PC-9 (cell line): ENCODE data around the gene RNASEH1. TPM values are rescaled to one million over a fixed set of nuclear protein-coding genes. Genes with fewer than 3 reads are reported as not detected.

Source experiments
- BruUV-seq: library from RNA; stranded (reverse); fragments of 400-500 nt; replicated peaks from 2 replicates; lab custom pipeline; 2021; lab: Mats Ljungman, UMichigan
- CTCF ChIA-PET: fragments of 300-600 bp; sonication (Branson Sonifier 250); formaldehyde crosslinking; loops from one replicate; lab custom pipeline; 2022; ENCODE audit warnings: antibody characterized with exemption; lab: Charles Lee
- POLR2A ChIA-PET: fragments of 300-600 bp; sonication (Branson Sonifier 250); formaldehyde crosslinking; loops from one replicate; lab custom pipeline; 2022; ENCODE audit warnings: antibody characterized with exemption; ENCODE audit not compliant: unreplicated experiment; lab: Charles Lee
- DNase-seq, 2 experiments: peaks; one replicate each; pipeline versions ENCODE4 v3.0.0 to v3.0.0-alpha.2; 2015 to 2022; ENCODE audit warnings: mixed read lengths in 1 of 2
- H2AFZ ChIP-seq: fragments of 200-600 bp; sonication (generic); 2 replicates; pipeline ENCODE4 v1.8.1; 2017; ENCODE audit warnings: antibody characterized with exemption
- H3F3A ChIP-seq: fragments of 200-600 bp; sonication (generic); 2 replicates; pipeline ENCODE4 v1.8.1; 2017; ENCODE audit warnings: antibody characterized with exemption, mild to moderate bottlenecking, low read depth; ENCODE audit not compliant: insufficient read depth
- H3K27ac ChIP-seq: fragments of 200-600 bp; sonication (generic); 2 replicates; pipeline ENCODE4 v1.6.1; 2016; ENCODE audit warnings: mixed run types
- H3K27me3 ChIP-seq: fragments of 200-600 bp; sonication (generic); 2 replicates; pipeline ENCODE4 v1.6.1; 2016; ENCODE audit warnings: low read depth, mixed run types; ENCODE audit not compliant: insufficient read depth
- H3K36me3 ChIP-seq: fragments of 200-600 bp; sonication (generic); 2 replicates; pipeline ENCODE4 v1.6.1; 2016; ENCODE audit warnings: low read depth, mixed run types
- H3K4me1 ChIP-seq: fragments of 200-600 bp; sonication (generic); replicated peaks from 2 replicates; pipeline ENCODE4 v1.6.1; 2016; ENCODE audit warnings: mixed run types; ENCODE audit not compliant: insufficient read depth
- H3K4me2 ChIP-seq: fragments of 200-600 bp; sonication (generic); 2 replicates; pipeline ENCODE4 v1.6.1; 2017; ENCODE audit warnings: mixed run types
- H3K4me3 ChIP-seq: fragments of 200-600 bp; sonication (generic); 2 replicates; pipeline ENCODE4 v1.6.1; 2016; ENCODE audit warnings: mixed run types
- H3K79me2 ChIP-seq: fragments of 200-600 bp; sonication (generic); 2 replicates; pipeline ENCODE4 v1.6.1; 2017; ENCODE audit warnings: low read depth, mixed run types
- H3K9me2 ChIP-seq: fragments of 200-600 bp; sonication (generic); 2 replicates; pipeline ENCODE4 v1.8.1; 2017; ENCODE audit warnings: mild to moderate bottlenecking; ENCODE audit not compliant: insufficient read depth
- H3K9me3 ChIP-seq: fragments of 200-600 bp; sonication (generic); 2 replicates; pipeline ENCODE4 v1.8.1; 2016; ENCODE audit warnings: low read depth; ENCODE audit not compliant: insufficient read depth
- H4K20me1 ChIP-seq: fragments of 200-600 bp; sonication (generic); 2 replicates; pipeline ENCODE4 v1.8.1; 2017; ENCODE audit not compliant: insufficient read depth
- CTCF ChIP-seq: fragments of 200-600 bp; sonication (generic); conservative IDR thresholded peaks from 2 replicates; pipeline ENCODE4 v1.6.1; 2017; ENCODE audit warnings: mixed run types, antibody characterized with exemption, mild to moderate bottlenecking, moderate library complexity
- EZH2 ChIP-seq: fragments of 200-600 bp; sonication (generic); IDR thresholded peaks from 2 replicates; pipeline ENCODE4 v1.8.0; 2017; ENCODE audit warnings: antibody characterized with exemption, low read depth
- intact Hi-C: fragments of 100-400 bp; cut with micrococcal nuclease; formaldehyde crosslinking; loops from one replicate; pipeline ENCODE4 v1.10.0; 2022; ENCODE audit not compliant: unreplicated experiment
- total RNA-seq: library from RNA; stranded (reverse); gene quantifications from 2 replicates; pipeline ENCODE4 v1.2.3, GENCODE V29; 2021

The RNASEH1 gene
- total RNA-seq, 1 experiment from 2014 or later = 28.4 TPM

DNA sequence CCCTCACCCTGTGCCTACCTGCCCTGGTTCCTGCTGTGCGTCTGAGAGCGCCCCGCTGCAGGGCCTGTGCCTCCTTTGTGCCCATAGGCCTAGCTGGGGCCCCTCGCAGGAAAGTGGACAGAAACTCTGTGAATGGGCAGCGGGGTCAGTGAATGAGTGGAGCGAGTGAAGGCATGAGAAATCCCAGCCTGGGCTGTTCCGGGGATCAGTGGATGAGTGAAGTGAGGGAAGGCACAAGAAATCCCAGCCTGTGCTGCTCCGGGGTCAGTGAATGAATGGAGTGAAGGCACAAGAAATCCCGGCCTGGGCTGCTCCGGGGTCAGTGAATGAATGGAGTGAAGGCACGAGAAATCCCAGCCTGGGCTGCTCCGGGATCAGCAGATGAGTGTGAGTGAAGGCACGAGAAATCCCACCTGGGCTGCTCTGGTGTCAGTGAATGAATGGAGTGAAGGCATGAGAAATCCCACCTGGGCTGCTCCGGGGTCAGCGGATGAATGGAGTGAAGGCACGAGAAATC is 38.8 kb upstream of the RNASEH1 start:
- Histone ChIP-seq H3K79me2 (no peaks in the 10 kb centered on the region), H3K4me2 (no peak overlapping the region), H3F3A (no peaks in the 10 kb centered on the region), H3K9me2 (no peaks in the 10 kb centered on the region), H3K4me3 (no peak overlapping the region), H3K27ac (no peak overlapping the region), H3K27me3 (no peaks in the 10 kb centered on the region), H3K36me3 (no peaks in the 10 kb centered on the region), H3K9me3 (no peaks in the 10 kb centered on the region), H2AFZ (no peak overlapping the region), H4K20me1 (no peaks in the 10 kb centered on the region), H3K4me1 (no peaks in the 10 kb centered on the region)
- ChIA-PET POLR2A (no interaction called here), CTCF (no interaction called here)
- DNase-seq = no peak
- no TSS peak for BruUV-seq
- TF ChIP-seq EZH2 (no peak), CTCF (no peak)
- intact Hi-C loops = no loop called here

DNA sequence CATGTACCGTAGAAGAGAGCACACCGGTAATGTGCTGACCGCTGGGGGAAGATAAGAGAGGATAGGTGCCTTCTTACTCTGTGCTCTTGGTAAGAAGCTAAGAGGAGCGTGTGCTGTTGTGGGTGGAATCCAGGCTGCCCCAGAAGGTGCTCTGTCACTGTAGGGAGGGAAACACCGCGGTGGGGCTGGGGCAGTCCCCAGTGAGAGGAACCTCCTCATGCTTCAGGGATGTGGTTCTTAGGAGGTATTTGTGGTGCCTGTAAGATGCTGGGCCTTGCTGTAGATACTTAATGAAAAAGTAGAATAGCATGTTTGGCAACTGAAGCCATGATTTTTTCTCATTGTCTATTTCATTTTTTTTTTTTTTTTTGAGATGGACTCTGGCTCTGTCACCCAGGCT is 37.9 kb upstream of the RNASEH1 start:
- Histone ChIP-seq H2AFZ (no peak overlapping the region), H3K4me2 (no peak overlapping the region), H3K36me3 (no peaks in the 10 kb centered on the region), H4K20me1 (no peaks in the 10 kb centered on the region), H3K9me2 (no peaks in the 10 kb centered on the region), H3K9me3 (no peaks in the 10 kb centered on the region), H3K79me2 (no peaks in the 10 kb centered on the region), H3K4me1 (no peaks in the 10 kb centered on the region), H3F3A (no peaks in the 10 kb centered on the region), H3K27me3 (no peaks in the 10 kb centered on the region), H3K4me3 (no peak overlapping the region), H3K27ac (no peak overlapping the region)
- DNase-seq = no peak
- ChIA-PET POLR2A (no interaction called here), CTCF (no interaction called here)
- intact Hi-C loops = no loop called here
- no peak for TF ChIP-seq CTCF
- TF ChIP-seq EZH2 = no peak
- BruUV-seq = no TSS peak

DNA sequence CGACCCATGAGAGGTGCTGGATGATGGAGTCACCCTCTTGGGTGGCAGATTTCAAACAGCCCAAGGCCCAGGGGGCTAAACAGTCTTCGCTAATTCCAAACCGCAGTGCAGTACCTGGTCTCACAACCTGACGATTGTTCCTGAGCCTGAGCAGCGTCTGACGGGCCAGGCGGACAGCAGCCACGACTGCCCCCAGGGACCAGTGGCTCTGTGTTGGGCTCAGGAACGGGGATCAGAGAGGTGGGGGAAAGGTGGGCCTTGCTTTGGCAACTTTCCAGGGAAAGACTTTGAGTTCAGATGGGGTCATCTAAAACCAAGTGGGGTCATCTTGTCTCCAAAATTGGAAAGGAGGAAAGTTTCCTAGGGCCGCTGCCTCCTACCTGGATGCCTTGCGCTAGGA is 37.3 kb upstream of the RNASEH1 start:
- no peak for DNase-seq
- POLR2A ChIA-PET = no interaction called here
- Histone ChIP-seq H3K27me3 (no peaks in the 10 kb centered on the region), H2AFZ (no peak overlapping the region), H3K9me2 (no peaks in the 10 kb centered on the region), H3K4me2 (no peak overlapping the region), H3K9me3 (no peaks in the 10 kb centered on the region), H4K20me1 (no peaks in the 10 kb centered on the region), H3K4me3 (no peak overlapping the region), H3F3A (no peaks in the 10 kb centered on the region), H3K4me1 (no peaks in the 10 kb centered on the region), H3K36me3 (no peaks in the 10 kb centered on the region), H3K27ac (no peak overlapping the region), H3K79me2 (no peaks in the 10 kb centered on the region)
- TF ChIP-seq EZH2 (no peak), CTCF (no peak)
- intact Hi-C loops = no loop called here
- CTCF ChIA-PET = no interaction called here
- no TSS peak for BruUV-seq
